ENCODE data around the gene TEX35.

TEX35 gene

GRCh38 chr1:178491721-178492120 lies 21.2 kb upstream of the TEX35 start:
- Histone ChIP-seq H3K4me1 (no peaks in the 10 kb centered on the region), H3K4me3 (ENCODE audit: low read depth, low read length) (no peak overlapping the region), H3K9me3 (no peaks in the 10 kb centered on the region), H3K27me3 (no peaks in the 10 kb centered on the region), H3K36me3 (no peaks in the 10 kb centered on the region)
- no peak for DNase-seq
- no peak for TF ChIP-seq CTCF (IDR thresholded peaks at IDR 0.05; ENCODE audit: low read depth, low read length)

- Histone ChIP-seq H3K36me3 (no peaks in the 10 kb centered on the region), H3K4me1 (no peaks in the 10 kb centered on the region), H3K9me3 (no peaks in the 10 kb centered on the region), H3K27me3 (no peaks in the 10 kb centered on the region), H3K4me3 (ENCODE audit: low read depth, low read length) (no peak overlapping the region)
- TF ChIP-seq CTCF (IDR thresholded peaks at IDR 0.05; ENCODE audit: low read depth, low read length) = no peak
- no peak for DNase-seq
Measured at GRCh38 chr1:178492341-178492740, 20.6 kb upstream of the TEX35 start.

- H3K9me3 ChIP-seq = no peaks in the 10 kb centered on the region
- no peak for TF ChIP-seq CTCF (IDR thresholded peaks at IDR 0.05; ENCODE audit: low read depth, low read length)
- no peaks in the 10 kb centered on the region for H3K27me3 ChIP-seq
- DNase-seq = no peak
- no peak overlapping the region for H3K4me3 ChIP-seq (ENCODE audit: low read depth, low read length)
- no peaks in the 10 kb centered on the region for H3K36me3 ChIP-seq
- H3K4me1 ChIP-seq = no peaks in the 10 kb centered on the region
Measured at GRCh38 chr1:178493301-178493741, 19.6 kb upstream of the TEX35 start.

GRCh38 chr1:178494569-178494971 lies 18.3 kb upstream of the TEX35 start:
- Histone ChIP-seq H3K4me1 (no peaks in the 10 kb centered on the region), H3K27me3 (no peaks in the 10 kb centered on the region), H3K9me3 (no peaks in the 10 kb centered on the region), H3K4me3 (ENCODE audit: low read depth, low read length) (no peak overlapping the region), H3K36me3 (no peaks in the 10 kb centered on the region)
- TF ChIP-seq CTCF (IDR thresholded peaks at IDR 0.05; ENCODE audit: low read depth, low read length) = no peak
- DNase-seq = no peak

- DNase-seq = no peak
- Histone ChIP-seq H3K27me3 (no peaks in the 10 kb centered on the region), H3K4me3 (ENCODE audit: low read depth, low read length) (no peak overlapping the region), H3K36me3 (no peaks in the 10 kb centered on the region), H3K9me3 (no peaks in the 10 kb centered on the region), H3K4me1 (no peaks in the 10 kb centered on the region)
- no peak for TF ChIP-seq CTCF (IDR thresholded peaks at IDR 0.05; ENCODE audit: low read depth, low read length)
Measured at GRCh38 chr1:178495158-178495557, 17.8 kb upstream of the TEX35 start.

GRCh38 chr1:178495741-178496409 lies 17.0 kb upstream of the TEX35 start:
- Histone ChIP-seq H3K9me3 (no peaks in the 10 kb centered on the region), H3K4me1 (no peaks in the 10 kb centered on the region), H3K27me3 (no peaks in the 10 kb centered on the region), H3K4me3 (ENCODE audit: low read depth, low read length) (no peak overlapping the region), H3K36me3 (no peaks in the 10 kb centered on the region)
- no peak for DNase-seq
- no peak for TF ChIP-seq CTCF (IDR thresholded peaks at IDR 0.05; ENCODE audit: low read depth, low read length)

Measured in BE2C (cell line).